ENCODE data around the gene ABCA4. TPM values are rescaled to one million over a fixed set of nuclear protein-coding genes. Genes with fewer than 3 reads are reported as not detected.
A peak's percentile ranks its signal among the peaks of the same experiment; 100 is the strongest.

The ABCA4 gene
- total RNA-seq, 2 donors from 2014 or later, result 0.21 TPM

- DNase-seq, result no peak
- no peak for ATAC-seq
- intact Hi-C loops (cut with DNase I), result no loop called here
Observed at GRCh38 chr1:94107141-94107540, 13.8 kb downstream of the ABCA4 start.

- no peak for ATAC-seq
- intact Hi-C loops (cut with DNase I), result no loop called here
- DNase-seq, result no peak
Observed at GRCh38 chr1:94106716-94107115, 14.2 kb downstream of the ABCA4 start.

DNA sequence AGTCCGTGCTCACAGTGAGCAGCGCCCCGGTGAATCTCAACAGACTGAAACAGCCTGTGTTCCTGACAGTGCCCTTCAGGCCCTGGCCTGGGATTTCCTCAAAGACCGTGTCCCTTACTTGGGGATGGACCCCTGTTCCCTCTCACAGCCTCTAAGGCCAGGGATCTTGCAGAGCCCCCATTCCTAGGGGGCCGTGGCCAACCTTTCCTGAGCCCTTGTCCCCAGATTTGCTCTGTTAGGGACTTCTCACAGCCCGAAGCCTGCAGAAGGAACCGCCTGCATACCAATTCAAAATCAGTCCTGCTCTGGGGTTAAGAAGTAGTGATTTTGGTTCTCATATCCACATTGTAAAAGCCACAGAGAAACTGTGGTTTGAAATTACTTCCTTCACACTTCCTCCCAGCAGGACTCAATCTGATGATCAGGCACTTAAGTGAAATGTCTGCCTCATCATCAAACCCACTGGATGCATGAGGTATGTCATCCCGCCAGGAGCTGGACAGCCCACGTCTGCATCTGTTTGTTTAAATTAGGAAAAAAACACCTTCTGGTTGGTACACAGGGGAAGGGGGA is 14.9 kb downstream of the ABCA4 start:
- DNase-seq (no peak), ATAC-seq (peak in 1 of 2 donors; percentile 10)
- intact Hi-C loops (cut with DNase I), result no loop called here

DNA sequence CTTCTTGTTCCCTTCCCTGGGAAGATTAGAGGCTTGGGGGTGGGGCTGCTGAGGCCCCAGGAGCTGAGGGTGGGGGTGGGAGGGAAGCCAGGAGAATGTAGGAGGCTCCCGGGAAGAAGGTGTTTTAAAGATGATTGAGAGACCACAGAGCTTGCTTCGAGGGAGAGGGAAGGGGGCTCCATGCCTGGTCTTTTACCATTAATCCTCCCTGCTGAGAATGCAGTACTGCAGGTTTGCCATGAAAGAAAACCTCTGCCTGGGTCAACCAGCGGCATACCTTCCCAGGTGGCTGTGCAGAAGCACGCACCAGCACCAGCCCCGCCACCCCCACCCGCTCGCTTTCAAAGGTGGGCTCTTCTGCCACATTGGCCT is 15.4 kb downstream of the ABCA4 start:
- intact Hi-C loops (cut with DNase I), result no loop called here
- no peak for ATAC-seq

DNA sequence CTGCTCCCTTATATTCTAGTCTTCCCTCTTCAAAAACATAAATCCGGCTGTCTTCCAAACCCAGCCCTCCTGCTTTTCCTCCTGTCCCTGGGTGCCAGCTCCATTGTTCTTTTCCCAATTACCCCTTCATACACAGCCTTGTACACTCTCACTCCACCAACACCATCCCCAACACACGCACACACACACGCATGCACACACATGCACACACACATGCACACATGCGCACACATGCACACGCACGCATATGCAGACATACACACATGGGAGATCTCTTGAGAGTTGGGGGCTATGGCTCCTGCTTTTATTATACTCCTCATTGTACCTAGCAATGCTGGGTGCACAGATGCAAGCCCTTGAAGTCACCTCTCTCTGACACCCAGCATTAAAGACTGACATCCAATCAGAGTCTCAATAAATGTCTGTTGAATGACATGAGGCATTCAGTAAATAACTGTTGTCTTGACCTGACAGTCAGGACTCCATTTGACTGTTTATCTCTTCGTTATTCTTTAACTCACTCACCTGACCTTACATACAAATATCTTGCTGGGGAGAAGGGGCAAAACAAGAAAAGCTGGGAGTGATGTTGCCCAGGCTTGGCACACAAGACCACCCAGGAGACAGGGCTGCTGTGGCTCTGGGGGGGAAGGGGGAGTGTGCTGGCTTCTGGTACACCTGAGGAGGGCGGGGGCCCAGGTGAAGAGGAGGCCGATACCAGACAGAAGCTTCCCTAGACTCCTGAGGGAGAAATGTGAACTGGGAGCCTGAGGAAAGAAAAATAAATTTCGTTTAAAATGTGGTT is 16.0 kb downstream of the ABCA4 start:
- DNase-seq (no peak), ATAC-seq (no peak)
- intact Hi-C loops (cut with DNase I), result no loop called here

More for the DNA sequence above, 15.4 kb downstream of the ABCA4 start:
- no peak for DNase-seq

DNA sequence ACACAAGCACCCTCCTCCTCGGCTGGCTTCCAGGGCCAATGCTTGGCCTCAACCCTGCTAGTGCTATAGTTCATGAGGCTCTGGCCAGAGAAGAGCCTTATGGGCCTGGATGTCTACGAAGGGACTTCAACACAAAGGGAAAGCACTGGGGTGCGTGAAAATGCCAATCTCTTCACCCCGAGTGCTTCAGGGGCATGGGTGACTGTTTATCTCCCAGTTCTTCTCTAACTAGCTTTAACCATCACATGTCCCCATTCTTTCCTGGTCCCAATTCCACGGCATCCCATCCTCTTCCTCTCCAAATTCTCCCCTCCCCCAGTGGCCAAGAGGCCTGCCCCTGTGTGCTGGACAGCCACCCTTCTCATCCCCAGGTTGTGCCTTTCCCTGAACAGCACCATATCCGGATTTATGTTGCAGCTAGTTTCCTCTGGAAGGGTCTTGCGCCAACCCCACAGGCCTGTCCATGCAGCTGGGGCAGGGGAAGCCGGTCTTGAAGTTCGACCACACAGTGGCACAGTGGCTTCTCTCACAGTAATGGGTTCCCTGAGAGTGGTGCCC is 16.7 kb downstream of the ABCA4 start:
- ATAC-seq (peak in 1 of 2 donors; percentile 38), DNase-seq (no peak)
- intact Hi-C loops (cut with DNase I), result no loop called here

DNA sequence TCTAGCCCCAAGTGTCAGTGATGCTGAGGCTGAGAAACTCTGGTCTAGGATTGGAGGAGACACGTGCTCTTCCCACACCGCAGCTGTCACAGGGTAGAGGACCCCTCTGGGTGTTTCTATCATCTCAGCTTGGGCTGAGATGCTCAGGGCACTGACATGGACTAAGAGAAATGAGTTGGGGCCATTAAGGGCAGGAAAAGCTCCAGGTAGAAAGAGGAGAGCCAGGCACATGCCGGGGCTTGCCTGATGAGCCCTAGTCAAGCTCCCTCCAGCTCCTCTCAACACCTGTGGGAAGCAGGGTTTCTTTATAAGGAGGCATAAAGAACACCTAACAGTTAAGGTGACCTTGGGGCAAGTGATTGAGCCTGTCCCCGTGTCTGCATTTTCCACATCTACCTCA is 17.3 kb downstream of the ABCA4 start:
- no peak for DNase-seq
- no peak for ATAC-seq
- intact Hi-C loops (cut with DNase I), result no loop called here

- ATAC-seq (peak in 1 of 2 donors; percentile 74), DNase-seq (no peak)
- intact Hi-C loops (cut with DNase I), result no loop called here
Observed at GRCh38 chr1:94101613-94102525, 19.1 kb downstream of the ABCA4 start.

- intact Hi-C loops (cut with DNase I), result no loop called here
- peak in 1 of 2 donors; percentile 20 for ATAC-seq
Observed at GRCh38 chr1:94100785-94101612, 19.9 kb downstream of the ABCA4 start.

DNA sequence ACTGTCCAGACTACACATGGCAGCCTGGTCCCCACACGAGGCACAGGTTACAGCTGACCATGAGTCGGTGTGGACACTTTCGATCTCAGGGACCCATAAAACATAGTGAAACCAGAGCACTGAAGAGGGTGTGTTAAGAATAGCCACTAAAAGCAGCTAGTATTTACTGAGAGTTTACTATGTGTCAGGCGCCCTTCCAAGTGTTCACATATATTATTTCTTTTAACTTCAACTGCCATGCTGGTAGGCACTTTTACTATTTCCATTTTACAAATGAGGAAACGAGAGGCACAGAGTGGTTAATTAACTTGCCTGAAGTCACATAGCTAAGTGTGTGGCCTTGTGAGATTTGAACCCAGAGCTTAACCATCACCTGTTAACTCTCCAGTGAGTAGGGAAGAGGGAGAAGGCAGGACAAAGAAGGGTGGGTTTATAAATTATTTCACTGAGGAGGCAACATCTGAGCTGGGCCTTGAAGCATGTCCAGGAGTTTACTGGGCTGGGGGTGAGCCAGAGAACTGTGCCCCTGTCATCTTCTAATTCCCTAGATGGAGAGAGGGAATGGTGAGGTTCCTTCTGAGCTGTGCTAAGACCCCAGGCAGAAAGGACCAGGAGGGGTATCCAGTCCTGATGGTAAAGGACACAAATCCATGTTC is 20.7 kb downstream of the ABCA4 start:
- DNase-seq (no peak), ATAC-seq (no peak)
- intact Hi-C loops (cut with DNase I), result no loop called here

More at GRCh38 chr1:94100785-94101612, 19.9 kb downstream of the ABCA4 start:
- DNase-seq, result no peak

- ATAC-seq (no peak), DNase-seq (no peak)
- intact Hi-C loops (cut with DNase I), result no loop called here
Observed at GRCh38 chr1:94099303-94099702, 21.6 kb downstream of the ABCA4 start.

DNA sequence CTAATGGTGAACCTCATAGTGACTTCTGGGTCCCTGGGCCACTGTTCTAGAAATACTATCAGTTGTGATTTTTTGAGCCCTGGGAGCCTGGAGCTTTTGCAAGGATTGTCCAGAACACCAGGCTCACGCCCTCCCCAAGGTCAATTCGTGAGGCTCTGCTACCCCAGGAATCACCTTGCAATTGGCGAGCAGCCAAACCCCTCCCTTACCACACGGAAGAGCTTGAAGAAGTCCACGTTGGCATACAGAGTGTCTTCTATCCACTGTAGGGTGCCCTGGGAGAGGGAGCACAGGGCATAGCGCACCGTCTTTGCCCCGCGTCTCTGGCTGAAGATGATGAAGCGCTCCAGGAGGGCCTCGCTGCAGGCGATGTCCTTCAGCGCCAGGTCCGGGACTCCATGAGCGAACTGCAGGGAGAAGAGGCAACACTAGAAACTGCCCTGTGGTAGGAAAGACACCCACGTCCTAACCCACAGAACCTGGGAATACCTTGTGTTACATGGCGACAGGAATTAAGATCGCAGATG is 22.3 kb downstream of the ABCA4 start:
- ATAC-seq (no peak), DNase-seq (no peak)
- intact Hi-C loops (cut with DNase I), result no loop called here

GRCh38 chr1:94096797-94097549 is 24.0 kb downstream of the ABCA4 start:
- ATAC-seq, result no peak

DNA sequence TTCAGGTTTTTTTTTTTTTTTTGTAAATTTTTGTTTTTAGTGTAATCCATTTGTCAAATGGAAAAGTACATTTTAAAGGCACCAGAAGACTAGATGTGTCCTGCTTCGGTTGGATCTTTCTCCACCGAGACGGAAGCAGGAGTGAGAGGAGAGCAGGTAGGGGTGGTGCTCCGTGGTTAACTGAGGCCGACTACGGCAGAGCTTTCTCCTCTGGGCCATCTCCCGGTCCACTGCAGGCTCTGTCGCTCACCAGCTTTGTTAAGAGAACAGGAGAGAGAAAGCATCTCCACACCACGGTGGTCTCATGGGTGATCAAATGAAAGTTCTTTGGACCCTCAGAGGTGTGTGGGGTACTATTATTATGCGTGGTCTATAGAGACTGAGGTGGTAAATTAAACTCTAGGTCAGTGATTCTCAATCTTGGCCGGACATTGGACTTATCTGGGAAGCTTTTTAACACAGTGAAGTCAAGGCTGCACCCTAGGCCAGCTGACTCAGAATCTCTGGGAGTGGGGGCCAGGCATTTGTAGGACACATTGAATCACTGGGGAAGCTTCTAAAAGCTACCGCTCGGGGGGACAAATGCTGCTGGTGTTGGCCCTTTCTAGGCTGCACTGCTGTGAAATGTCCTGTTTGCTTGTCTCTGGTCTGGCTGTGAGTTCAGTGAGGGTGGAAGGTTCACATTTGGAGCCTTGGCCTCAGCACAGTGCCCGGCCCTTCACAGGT is 25.0 kb downstream of the ABCA4 start:
- DNase-seq (peak; percentile 62), ATAC-seq (peak; percentile 14 to 75)
- intact Hi-C loops (cut with DNase I), result no loop called here

More at GRCh38 chr1:94096797-94097549, 24.0 kb downstream of the ABCA4 start:
- DNase-seq, result peak; percentile 42
- intact Hi-C loops (cut with DNase I), result no loop called here

DNA sequence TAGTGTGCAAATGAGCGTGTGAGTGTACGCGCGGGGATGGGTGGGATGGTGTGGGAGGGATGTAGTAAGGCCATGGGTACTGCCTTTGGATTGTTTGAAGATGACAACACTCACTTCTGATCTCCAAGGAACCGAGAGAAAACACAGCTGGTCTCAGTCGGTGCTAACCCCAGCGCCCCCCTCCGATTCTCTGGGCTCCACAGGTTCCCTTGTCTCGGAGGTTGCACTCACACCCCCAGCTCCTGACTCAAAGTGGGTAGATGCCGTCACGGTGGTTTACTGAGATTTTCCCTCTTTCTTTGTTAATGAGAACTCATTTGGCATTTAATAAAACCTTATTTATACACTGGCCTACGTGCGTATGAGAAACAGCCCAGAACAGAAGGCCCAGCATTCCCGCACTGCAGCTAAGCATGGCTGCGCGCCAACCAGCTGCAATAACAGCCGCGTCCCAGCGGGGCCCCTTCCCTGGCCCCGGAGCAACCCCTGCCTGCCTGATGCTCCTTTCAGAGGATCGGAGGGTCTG is 25.8 kb downstream of the ABCA4 start:
- intact Hi-C loops (cut with DNase I), result no loop called here
- DNase-seq (peak; percentile 86), ATAC-seq (peak; percentile 80 to 84)

DNA sequence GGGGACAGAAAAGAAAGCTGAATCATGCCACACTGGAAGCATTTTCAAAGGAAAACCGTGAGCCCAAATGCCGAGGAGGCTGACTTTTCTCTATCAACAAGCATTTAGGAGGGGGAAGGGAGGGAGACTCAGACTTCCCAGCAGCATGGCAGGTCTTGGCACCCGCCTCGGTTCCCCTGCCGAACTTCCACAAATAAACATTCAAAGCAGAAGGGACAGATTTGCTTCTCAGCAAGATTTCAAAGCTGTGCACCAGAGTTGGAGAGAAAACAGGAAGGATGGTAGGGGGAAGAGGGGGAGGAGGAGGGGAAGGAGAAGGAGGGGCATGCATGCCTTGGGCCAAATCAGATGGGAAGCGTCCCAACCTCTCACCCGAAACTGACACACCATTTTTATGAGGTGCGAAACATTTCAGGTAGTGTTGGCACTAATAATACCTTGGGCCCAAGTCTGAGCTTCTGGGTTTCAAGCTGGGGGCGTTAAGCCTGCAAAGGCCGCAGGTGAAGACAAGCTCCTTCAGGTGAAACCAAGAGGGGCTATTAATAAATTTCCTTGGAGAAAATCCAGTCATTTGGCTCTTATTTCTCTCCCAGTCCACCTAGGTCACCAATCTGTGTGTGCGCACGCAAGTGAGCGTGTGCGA is 26.4 kb downstream of the ABCA4 start:
- intact Hi-C loops (cut with DNase I), result no loop called here
- peak; percentile 47 to 49 for ATAC-seq
- DNase-seq, result peak; percentile 80
